Fibroblast of the aortic adventitia (primary cell): ENCODE results near the gene JMJD6. TPM values are rescaled to one million over a fixed set of nuclear protein-coding genes. Genes with fewer than 3 reads are reported as not detected.

ENCODE experiments used
- DNase-seq: peaks from one replicate; pipeline ENCODE4 v3.0.0-alpha.2; 2010; ENCODE audit warnings: low read depth
- H3K4me3 ChIP-seq: 2 replicates; pipeline ENCODE4 v1.5.1; 2011; ENCODE audit warnings: low read depth, mild to moderate bottlenecking, control low read depth, low read length, moderate library complexity
- CTCF ChIP-seq: IDR thresholded peaks from 2 replicates; pipeline ENCODE4 v1.5.1; 2011; ENCODE audit warnings: mild to moderate bottlenecking, low read length, control low read depth, inconsistent platforms; ENCODE audit not compliant: insufficient read depth
- total RNA-seq: library from RNA; depleted of rRNA; stranded (reverse); fragments of >200 nt; gene quantifications from 2 replicates; pipeline ENCODE4 v1.2.3, GENCODE V29; 2012; ENCODE audit warnings: low replicate concordance

Gene JMJD6
- total RNA-seq, 1 donor: 10.8 TPM

- H3K4me3 ChIP-seq: peak overlapping the region; percentile 91
- peak; percentile 66 for TF ChIP-seq CTCF
- DNase-seq: peak; percentile 62
Measured at GRCh38 chr17:76707985-76708807, 18.2 kb downstream of the JMJD6 start.

- no peak overlapping the region for H3K4me3 ChIP-seq
- no peak for DNase-seq
- no peak for TF ChIP-seq CTCF
Measured at GRCh38 chr17:76706817-76707216, 19.6 kb downstream of the JMJD6 start.

- no peak for TF ChIP-seq CTCF
- no peak overlapping the region for H3K4me3 ChIP-seq
- no peak for DNase-seq
Measured at GRCh38 chr17:76704805-76705204, 21.6 kb downstream of the JMJD6 start.

- DNase-seq: no peak
- TF ChIP-seq CTCF: no peak
- no peak overlapping the region for H3K4me3 ChIP-seq
Measured at GRCh38 chr17:76702941-76703637, 23.3 kb downstream of the JMJD6 start.

GRCh38 chr17:76702076-76702475, 24.3 kb downstream of the JMJD6 start:
- TF ChIP-seq CTCF: no peak
- no peak overlapping the region for H3K4me3 ChIP-seq
- DNase-seq: no peak

- TF ChIP-seq CTCF: no peak
- H3K4me3 ChIP-seq: no peak overlapping the region
- no peak for DNase-seq
Measured at GRCh38 chr17:76701471-76701967, 24.9 kb downstream of the JMJD6 start.
